AG04449 (cell line): ENCODE data around the gene SPIN1.

Source experiments
- CTCF ChIA-PET: fragments of 350-600 bp; formaldehyde crosslinking; extraction: SDS; loops from one replicate; lab custom pipeline; 2021; ENCODE audit warnings: antibody characterized with exemption; lab: Yijun Ruan, JAX
- POLR2A ChIA-PET: fragments of 400-600, 350-600 bp; formaldehyde crosslinking; extraction: SDS; loops from one replicate; lab custom pipeline; 2020; ENCODE audit warnings: antibody characterized with exemption, inconsistent platforms; lab: Yijun Ruan, JAX
- DNase-seq: peaks from one replicate; pipeline ENCODE4 v3.0.0-alpha.2; 2010; ENCODE audit warnings: low read depth, low spot score
- H3K4me3 ChIP-seq: 2 replicates; pipeline ENCODE4 v1.5.1; 2011; ENCODE audit warnings: low read depth, mild to moderate bottlenecking, control low read depth, low read length
- CTCF ChIP-seq: IDR thresholded peaks from one replicate; pipeline ENCODE4 v1.5.1; 2011; ENCODE audit warnings: mild to moderate bottlenecking, moderate library complexity, low read length, control low read depth, inconsistent platforms; ENCODE audit not compliant: insufficient read depth; ENCODE audit errors: missing control alignments

Gene SPIN1

GRCh38 chr9:88502552-88503034, 114.3 kb downstream of the SPIN1 start:
- ChIA-PET CTCF (no interaction called here), POLR2A (no interaction called here)
- DNase-seq = no peak
- TF ChIP-seq CTCF = no peak
- no peak overlapping the region for H3K4me3 ChIP-seq

- DNase-seq = no peak
- no peak overlapping the region for H3K4me3 ChIP-seq
- ChIA-PET CTCF (no interaction called here), POLR2A (no interaction called here)
- TF ChIP-seq CTCF = no peak
Measured at GRCh38 chr9:88503081-88503844, 115.0 kb downstream of the SPIN1 start.

GRCh38 chr9:88503845-88504764, 115.9 kb downstream of the SPIN1 start:
- TF ChIP-seq CTCF = no peak
- ChIA-PET CTCF (no interaction called here), POLR2A (no interaction called here)
- H3K4me3 ChIP-seq = no peak overlapping the region
- no peak for DNase-seq

DNA sequence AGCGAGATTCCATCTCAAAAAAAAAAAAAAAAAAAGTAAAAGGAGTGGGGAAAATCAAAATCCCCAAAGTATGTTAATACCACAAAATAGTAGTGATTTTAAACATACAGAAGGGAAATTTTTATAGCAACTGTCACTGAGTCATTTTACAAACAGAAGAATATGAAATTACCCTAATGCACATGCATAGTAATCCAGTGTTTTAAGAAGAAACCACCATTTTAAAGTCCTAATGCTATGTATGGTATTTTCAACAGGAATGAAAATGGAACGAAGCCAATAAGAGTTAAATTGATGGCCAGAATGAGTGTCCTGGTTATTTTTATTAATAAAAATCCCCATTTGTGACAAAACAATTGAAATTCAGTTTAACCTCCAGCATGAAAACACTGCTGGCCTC, 120.1 kb downstream of the SPIN1 start:
- TF ChIP-seq CTCF = no peak
- DNase-seq = no peak
- no peak overlapping the region for H3K4me3 ChIP-seq
- POLR2A ChIA-PET = no interaction called here
- CTCF ChIA-PET = interaction anchor here (1.9 kb wide), 1 partner anchor 9 kb away, joined by 5 read pairs; no protein-coding TSS in a partner anchor

- DNase-seq = no peak
- POLR2A ChIA-PET = no interaction called here
- no peak overlapping the region for H3K4me3 ChIP-seq
- CTCF ChIA-PET = no interaction called here
- TF ChIP-seq CTCF = no peak
Measured at GRCh38 chr9:88511906-88512305, 123.7 kb downstream of the SPIN1 start.

DNA sequence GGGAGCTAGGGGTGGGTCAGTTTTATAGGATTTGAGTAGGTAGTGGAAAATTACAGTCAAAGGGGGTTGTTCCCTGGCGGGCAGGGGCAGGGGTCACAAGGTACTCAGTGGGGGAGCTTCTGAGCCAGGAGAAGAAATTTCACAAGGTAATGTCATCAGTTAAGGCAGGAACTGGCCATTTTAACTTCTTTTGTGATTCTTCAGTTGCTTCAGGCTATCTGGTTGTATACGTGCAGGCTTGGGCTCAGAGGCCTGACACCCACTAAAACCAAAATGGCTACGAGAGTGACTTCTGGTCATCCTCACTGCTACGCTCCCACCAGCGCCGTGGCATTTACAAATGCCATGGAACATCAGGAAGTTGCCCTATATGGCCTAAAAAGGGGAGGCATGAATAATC, 126.0 kb downstream of the SPIN1 start:
- TF ChIP-seq CTCF = no peak
- CTCF ChIA-PET = no interaction called here
- POLR2A ChIA-PET = no interaction called here
- no peak for DNase-seq
- H3K4me3 ChIP-seq = no peak overlapping the region
